Activated CD4-positive, alpha-beta T cell treated with anti-CD3 and anti-CD28 coated beads for 36 hours (primary cell): ENCODE results near the gene DTX1. TPM values are rescaled to one million over a fixed set of nuclear protein-coding genes. Genes with fewer than 3 reads are reported as not detected.

ENCODE experiments used
- ATAC-seq: fragments of 200-7000 bp; cut with Tn5 transposase; one replicate; pipeline ENCODE4 v1.10.0; 2021; ENCODE audit warnings: mild to moderate bottlenecking, moderate library complexity
- CTCF ChIA-PET: fragments of 350-600 bp; sonication (Branson Sonifier 250); formaldehyde crosslinking; loops from one replicate; lab custom pipeline; 2021; ENCODE audit warnings: antibody characterized with exemption; lab: Charles Lee
- POLR2A ChIA-PET: fragments of 350-600 bp; sonication (Branson Sonifier 250); formaldehyde crosslinking; loops from one replicate; lab custom pipeline; 2021; ENCODE audit warnings: antibody characterized with exemption, inconsistent platforms; lab: Charles Lee
- DNase-seq: peaks from one replicate; pipeline ENCODE4 v3.0.0-alpha.2; 2020
- H3K27ac Mint-ChIP-seq: one replicate; pipeline ENCODE4 v1.8.0; 2021; ENCODE audit warnings: mixed read lengths
- H3K27me3 Mint-ChIP-seq: one replicate; pipeline ENCODE4 v1.8.0; 2021; ENCODE audit warnings: mixed read lengths
- H3K36me3 Mint-ChIP-seq: one replicate; pipeline ENCODE4 v1.8.0; 2021; ENCODE audit warnings: low read depth, mixed read lengths
- H3K4me1 Mint-ChIP-seq: one replicate; pipeline ENCODE4 v1.8.0; 2021; ENCODE audit warnings: mixed read lengths
- H3K4me3 Mint-ChIP-seq: one replicate; pipeline ENCODE4 v1.8.0; 2021; ENCODE audit warnings: mild to moderate bottlenecking, moderate library complexity, mixed read lengths
- H3K9me3 Mint-ChIP-seq: one replicate; pipeline ENCODE4 v1.8.0; 2021; ENCODE audit warnings: low read depth, mixed read lengths
- intact Hi-C, 2 experiments: fragments of 100-400 bp; cut with DNase I in 1 of 2; cut with micrococcal nuclease in 1 of 2; formaldehyde crosslinking; loops; one replicate each; pipeline versions ENCODE4 v1.14.2 to v1.15.1; 2022 to 2024; cut with DNase I, micrococcal nuclease
- total RNA-seq, 2 experiments: library from RNA; stranded (reverse); gene quantifications; one replicate each; pipeline ENCODE4 v1.2.3, GENCODE V29; 2021

DTX1 gene
- total RNA-seq, 2 experiments from 2014 or later, result 12.0 to 12.9 TPM

DNA sequence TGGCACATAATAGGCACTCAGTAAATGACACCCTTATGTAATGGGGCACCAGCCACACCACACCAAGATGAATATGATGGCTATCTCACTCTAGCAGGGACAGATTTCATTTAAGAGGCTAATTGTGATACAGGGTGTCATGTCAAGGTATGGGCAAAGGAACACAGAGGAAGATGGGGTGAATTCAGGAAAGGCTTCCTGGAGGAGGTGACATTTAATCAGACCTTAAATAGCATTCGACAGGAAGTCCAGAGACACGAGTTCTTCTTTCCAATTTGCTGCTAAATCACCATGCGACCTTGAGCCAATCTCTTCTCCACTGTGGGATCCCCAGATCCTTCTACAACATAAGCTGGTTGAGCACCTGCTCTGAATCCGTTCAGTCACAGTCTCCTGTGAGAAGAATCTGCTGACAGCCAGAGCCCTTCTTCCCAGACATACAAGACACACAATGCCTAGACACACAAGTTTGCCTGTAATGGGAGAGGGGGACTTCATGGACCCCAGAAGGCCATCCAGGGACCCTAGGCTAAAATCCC lies 1.5 kb upstream of the DTX1 start:
- H3K9me3 Mint-ChIP-seq, result no peaks in the 10 kb centered on the region
- H3K4me3 Mint-ChIP-seq, result no peak overlapping the region
- no peak overlapping the region for H3K27ac Mint-ChIP-seq
- CTCF ChIA-PET, result interaction anchor here (0.7 to 1.3 kb wide), 7 partner anchors 10 to 185 kb away, joined by 3 to 5 read pairs (median 3); no protein-coding TSS in a partner anchor
- intact Hi-C loops, result no loop called here
- H3K27me3 Mint-ChIP-seq, result no peaks in the 10 kb centered on the region
- peaks cover 27% of the 10 kb centered on the region for H3K4me1 Mint-ChIP-seq
- DNase-seq (no peak), ATAC-seq (no peak)
- POLR2A ChIA-PET, result no interaction called here
- no peaks in the 10 kb centered on the region for H3K36me3 Mint-ChIP-seq

DNA sequence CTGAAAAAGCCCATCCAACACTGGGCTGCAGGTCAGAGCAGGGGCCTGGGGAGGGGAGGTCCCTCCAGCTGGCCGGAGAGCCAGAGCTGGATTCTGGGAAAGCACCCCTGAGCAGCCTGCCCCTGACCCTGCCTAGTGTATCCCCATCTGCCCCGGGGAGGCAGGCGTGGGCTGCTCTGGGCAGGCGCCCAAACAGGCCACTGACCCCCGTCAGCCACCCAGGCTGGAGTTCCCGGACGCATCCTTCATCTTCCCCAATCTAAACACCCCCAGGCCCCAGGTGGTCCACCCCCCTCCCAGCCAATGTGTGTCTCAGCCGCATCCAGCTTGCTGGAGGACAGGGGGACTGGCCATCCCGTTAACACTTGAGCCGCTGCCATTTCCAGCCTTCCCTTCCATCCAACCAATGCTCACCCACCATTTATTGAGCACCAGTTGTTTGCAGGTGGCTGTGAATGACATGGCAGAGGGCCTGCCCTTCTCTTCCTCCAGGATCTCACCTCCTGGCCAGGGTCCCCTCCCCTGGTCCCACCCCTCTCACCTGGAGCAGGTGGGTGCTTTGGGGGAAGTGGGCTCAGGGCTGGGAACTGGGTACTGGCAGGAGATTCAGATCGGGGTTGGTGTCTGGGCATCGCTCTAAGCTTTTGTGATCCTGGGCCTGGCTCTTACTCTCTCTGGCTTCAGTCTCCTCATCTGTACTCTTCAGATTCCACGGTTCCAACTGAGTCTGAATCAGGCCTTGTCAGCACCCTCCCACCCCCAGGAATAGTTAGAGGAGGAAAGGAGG lies 743 bp upstream of the DTX1 start:
- H3K4me3 Mint-ChIP-seq, result peak overlapping the region; percentile 74
- ATAC-seq, result peak; percentile 6
- H3K27ac Mint-ChIP-seq, result peak overlapping the region; percentile 74
- DNase-seq, result no peak
- H3K9me3 Mint-ChIP-seq, result no peaks in the 10 kb centered on the region
- no peaks in the 10 kb centered on the region for H3K36me3 Mint-ChIP-seq
- no peaks in the 10 kb centered on the region for H3K27me3 Mint-ChIP-seq
- ChIA-PET POLR2A (no interaction called here), CTCF (interaction anchor here (0.7 to 1.0 kb wide), 2 partner anchors 10 to 184 kb away, joined by 3 read pairs; no protein-coding TSS in a partner anchor)
- intact Hi-C loops, result loop anchor here (2.0 kb wide), 4 partner anchors 31 to 97 kb away; no protein-coding TSS in a partner anchor
- H3K4me1 Mint-ChIP-seq, result peaks cover 28% of the 10 kb centered on the region

DNA sequence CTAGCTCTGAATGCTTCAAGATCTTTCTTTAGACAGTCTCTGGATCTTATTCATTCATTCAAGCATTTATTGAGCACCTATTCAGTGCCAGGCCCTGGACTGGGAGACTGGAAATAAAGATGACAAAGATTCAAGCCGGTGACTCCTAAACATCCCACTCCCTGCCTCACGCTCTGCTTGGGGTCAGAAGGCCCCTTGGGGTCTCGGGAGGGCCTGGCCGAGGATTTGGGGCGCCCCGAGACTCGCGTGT lies 224 bp upstream of the DTX1 start:
- Mint-ChIP-seq H3K4me1 (peaks cover 33% of the 10 kb centered on the region), H3K36me3 (no peaks in the 10 kb centered on the region), H3K27ac (peak overlapping the region; percentile 74), H3K4me3 (peak overlapping the region; percentile 74), H3K9me3 (no peaks in the 10 kb centered on the region), H3K27me3 (no peaks in the 10 kb centered on the region)
- ATAC-seq (peak; percentile 2), DNase-seq (no peak)
- ChIA-PET CTCF (interaction anchor here (1.0 kb wide), 1 partner anchor 7 kb away, joined by 3 read pairs; no protein-coding TSS in a partner anchor), POLR2A (no interaction called here)
- intact Hi-C loops, result loop anchor here (2.0 kb wide), 4 partner anchors 30 to 96 kb away; no protein-coding TSS in a partner anchor

- Mint-ChIP-seq H3K4me1 (peaks cover 32% of the 10 kb centered on the region), H3K9me3 (no peaks in the 10 kb centered on the region), H3K4me3 (peak overlapping the region; percentile 64), H3K36me3 (no peaks in the 10 kb centered on the region), H3K27ac (no peak overlapping the region), H3K27me3 (no peaks in the 10 kb centered on the region)
- ChIA-PET CTCF (interaction anchor here (0.5 to 2.3 kb wide), 5 partner anchors 9 to 159 kb away, joined by 3 to 7 read pairs (median 3); no protein-coding TSS in a partner anchor), POLR2A (interaction anchor here (0.8 kb wide), 1 partner anchor 41 kb away, joined by 5 read pairs; no protein-coding TSS in a partner anchor)
- ATAC-seq, result no peak
- intact Hi-C loops, result loop anchor here (2.0 kb wide), 4 partner anchors 29 to 95 kb away; no protein-coding TSS in a partner anchor
- peak; percentile 26 for DNase-seq
Measured at GRCh38 chr12:113057565-113058485, 1.3 kb downstream of the DTX1 start.

GRCh38 chr12:113058553-113058952 lies 2.0 kb downstream of the DTX1 start:
- H3K4me3 Mint-ChIP-seq, result no peak overlapping the region
- ChIA-PET CTCF (interaction anchor here (0.7 to 2.3 kb wide), 3 partner anchors 38 to 116 kb away, joined by 3 to 7 read pairs (median 3); no protein-coding TSS in a partner anchor), POLR2A (no interaction called here)
- no peaks in the 10 kb centered on the region for H3K36me3 Mint-ChIP-seq
- intact Hi-C loops, result no loop called here
- ATAC-seq (no peak), DNase-seq (no peak)
- no peaks in the 10 kb centered on the region for H3K9me3 Mint-ChIP-seq
- H3K4me1 Mint-ChIP-seq, result peaks cover 30% of the 10 kb centered on the region
- H3K27me3 Mint-ChIP-seq, result no peaks in the 10 kb centered on the region
- H3K27ac Mint-ChIP-seq, result peak overlapping the region; percentile 53

- intact Hi-C loops, result no loop called here
- peak; percentile 28 for DNase-seq
- Mint-ChIP-seq H3K36me3 (no peaks in the 10 kb centered on the region), H3K4me3 (no peak overlapping the region), H3K4me1 (peaks cover 33% of the 10 kb centered on the region), H3K27ac (no peak overlapping the region), H3K27me3 (no peaks in the 10 kb centered on the region), H3K9me3 (no peaks in the 10 kb centered on the region)
- POLR2A ChIA-PET, result interaction anchor here (0.8 kb wide), 1 partner anchor 11 kb away, joined by 3 read pairs; no protein-coding TSS in a partner anchor
- CTCF ChIA-PET, result interaction anchor here (0.9 to 2.3 kb wide), 2 partner anchors 37 to 66 kb away, joined by 3 to 7 read pairs; no protein-coding TSS in a partner anchor
- ATAC-seq, result peak; percentile 34
Measured at GRCh38 chr12:113059071-113059595, 2.6 kb downstream of the DTX1 start.

DNA sequence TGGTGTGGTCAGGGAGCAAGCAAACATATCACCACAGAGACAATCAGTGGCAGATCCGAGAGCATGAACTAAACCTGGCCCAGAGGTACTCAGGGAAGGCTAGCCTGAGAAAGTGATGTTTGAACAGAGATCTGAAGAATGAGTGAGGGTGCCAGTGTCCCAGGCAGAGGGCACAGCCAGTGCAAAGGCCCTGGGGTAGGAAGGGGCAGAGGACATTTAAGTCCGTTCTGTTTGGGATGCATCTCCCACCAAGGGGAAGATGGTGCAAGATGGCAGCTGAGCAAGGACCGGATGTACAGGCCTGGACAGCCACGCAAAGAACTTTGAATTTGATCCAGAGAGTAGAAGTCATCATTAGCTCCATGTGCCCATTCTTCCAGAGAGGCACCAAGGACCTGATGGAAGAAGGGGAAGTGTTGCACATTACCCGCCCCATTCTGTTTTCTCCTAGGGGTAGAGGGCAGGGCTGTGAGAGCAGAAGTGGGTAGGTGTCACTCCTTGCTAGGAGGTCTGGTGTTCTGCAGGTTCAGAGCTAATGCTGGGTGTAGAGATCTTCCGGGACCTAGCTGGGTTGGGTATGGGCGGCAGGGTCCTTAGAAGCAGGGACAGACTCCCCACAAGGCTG lies 3.9 kb downstream of the DTX1 start:
- no peaks in the 10 kb centered on the region for H3K36me3 Mint-ChIP-seq
- ATAC-seq (no peak), DNase-seq (no peak)
- H3K4me3 Mint-ChIP-seq, result no peak overlapping the region
- H3K27me3 Mint-ChIP-seq, result no peaks in the 10 kb centered on the region
- no peaks in the 10 kb centered on the region for H3K9me3 Mint-ChIP-seq
- H3K4me1 Mint-ChIP-seq, result peaks cover 34% of the 10 kb centered on the region
- ChIA-PET POLR2A (no interaction called here), CTCF (interaction anchor here (1.1 kb wide), 1 partner anchor 67 kb away, joined by 3 read pairs; no protein-coding TSS in a partner anchor)
- intact Hi-C loops, result no loop called here
- no peak overlapping the region for H3K27ac Mint-ChIP-seq

DNA sequence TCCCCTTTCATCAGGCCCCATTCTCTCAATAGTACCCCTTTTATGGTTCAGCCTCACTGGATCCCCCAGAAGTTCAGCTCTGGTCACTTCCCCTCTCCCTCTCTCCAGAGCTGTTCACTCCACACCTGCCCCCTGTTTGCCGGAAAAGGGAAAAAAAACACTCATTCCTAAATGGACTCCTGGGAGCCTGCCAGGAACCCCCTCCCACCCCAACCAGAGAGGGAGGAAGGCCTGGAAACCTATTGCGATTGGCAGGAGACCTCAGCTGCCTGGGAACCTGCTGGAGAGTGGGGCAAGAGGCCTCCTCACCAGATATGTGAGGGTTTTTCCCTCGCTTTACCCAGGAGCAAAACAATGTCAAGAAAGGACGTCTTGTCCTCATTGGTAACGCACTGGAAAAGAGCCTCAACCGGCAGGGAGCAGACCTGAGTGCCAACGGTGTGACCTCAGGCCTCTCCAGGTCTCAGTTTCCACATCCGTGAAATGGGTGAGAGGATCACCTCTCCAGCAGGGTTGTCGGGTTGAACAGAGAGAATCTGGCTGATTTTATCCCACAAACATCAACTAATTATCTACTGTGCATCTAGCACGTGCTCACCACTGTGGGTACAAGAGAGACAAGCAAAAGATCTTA lies 4.6 kb downstream of the DTX1 start:
- POLR2A ChIA-PET, result no interaction called here
- intact Hi-C loops, result no loop called here
- CTCF ChIA-PET, result interaction anchor here (0.7 to 1.1 kb wide), 2 partner anchors 48 to 68 kb away, joined by 3 read pairs; no protein-coding TSS in a partner anchor
- no peaks in the 10 kb centered on the region for H3K36me3 Mint-ChIP-seq
- no peak overlapping the region for H3K27ac Mint-ChIP-seq
- no peak overlapping the region for H3K4me3 Mint-ChIP-seq
- ATAC-seq, result no peak
- no peaks in the 10 kb centered on the region for H3K27me3 Mint-ChIP-seq
- DNase-seq, result no peak
- no peaks in the 10 kb centered on the region for H3K9me3 Mint-ChIP-seq
- H3K4me1 Mint-ChIP-seq, result peaks cover 32% of the 10 kb centered on the region

- ChIA-PET POLR2A (no interaction called here), CTCF (interaction anchor here (0.8 to 1.2 kb wide), 3 partner anchors 14 to 112 kb away, joined by 3 to 4 read pairs (median 3); no protein-coding TSS in a partner anchor)
- no peaks in the 10 kb centered on the region for H3K36me3 Mint-ChIP-seq
- DNase-seq (no peak), ATAC-seq (no peak)
- intact Hi-C loops, result no loop called here
- H3K27me3 Mint-ChIP-seq, result no peaks in the 10 kb centered on the region
- no peaks in the 10 kb centered on the region for H3K9me3 Mint-ChIP-seq
- H3K4me1 Mint-ChIP-seq, result peaks cover 30% of the 10 kb centered on the region
- H3K27ac Mint-ChIP-seq, result no peak overlapping the region
- no peak overlapping the region for H3K4me3 Mint-ChIP-seq
Measured at GRCh38 chr12:113062502-113063395, 6.2 kb downstream of the DTX1 start.
